Common myeloid progenitor, CD34-positive (primary cell): Measurements from ENCODE around the gene HOXB8.

ENCODE experiments used
- CTCF ChIA-PET: fragments of 350-600 bp; sonication (Branson Sonifier 250); formaldehyde crosslinking; loops from one replicate; lab custom pipeline; 2021; ENCODE audit warnings: antibody characterized with exemption; lab: Charles Lee
- POLR2A ChIA-PET: fragments of 350-600 bp; sonication (Branson Sonifier 250); formaldehyde crosslinking; loops from one replicate; lab custom pipeline; 2021; ENCODE audit warnings: antibody characterized with exemption; lab: Charles Lee
- DNase-seq, 3 donors: peaks; one replicate each; pipeline versions ENCODE4 v3.0.0 to v3.0.0-alpha.2; 2013
- H3K27ac ChIP-seq, 2 experiments: 1 replicate in 1 of 2; 2 replicates in 1 of 2; pipeline ENCODE4 v1.7.0; 2013; ENCODE audit warnings: inconsistent platforms in 2 of 2, low read length in 2 of 2, mild to moderate bottlenecking in 2 of 2, low read depth in 1 of 2, moderate library complexity in 1 of 2; ENCODE audit not compliant: severe bottlenecking in 2 of 2, insufficient read depth in 1 of 2, poor library complexity in 1 of 2
- H3K27me3 ChIP-seq, 5 experiments: replicated peaks in 2 of 5; 1 replicate in 3 of 5; 2 replicates in 2 of 5; pipeline versions ENCODE4 v1.6.1 to v1.7.0; 2013; ENCODE audit warnings: low read length in 4 of 5, mild to moderate bottlenecking in 2 of 5, moderate library complexity in 2 of 5, inconsistent platforms in 1 of 5; ENCODE audit not compliant: insufficient read depth in 5 of 5, control insufficient read depth in 4 of 5
- H3K36me3 ChIP-seq, 4 experiments: 1 replicate in 2 of 4; 2 replicates in 2 of 4; pipeline versions ENCODE4 v1.6.1 to v1.7.0; 2013; ENCODE audit warnings: low read length in 3 of 4, control low read depth in 1 of 4, mild to moderate bottlenecking in 1 of 4; ENCODE audit not compliant: control insufficient read depth in 4 of 4, insufficient read depth in 4 of 4
- H3K4me1 ChIP-seq, 4 experiments: 1 replicate in 3 of 4; 2 replicates in 1 of 4; pipeline versions ENCODE4 v1.6.1 to v1.7.1; 2013; ENCODE audit warnings: low read length in 3 of 4, mild to moderate bottlenecking in 3 of 4, control low read depth in 1 of 4, inconsistent platforms in 1 of 4, moderate library complexity in 1 of 4; ENCODE audit not compliant: control insufficient read depth in 4 of 4, insufficient read depth in 4 of 4; ENCODE audit errors: control extremely low read depth in 1 of 4
- H3K4me3 ChIP-seq, 7 experiments: 1 replicate in 4 of 7; 2 replicates in 3 of 7; pipeline versions ENCODE4 v1.5.1 to v1.7.0; 2013; ENCODE audit warnings: mild to moderate bottlenecking in 7 of 7, low read length in 6 of 7, moderate library complexity in 6 of 7, inconsistent platforms in 2 of 7, low read depth in 2 of 7, control low read depth in 1 of 7; ENCODE audit not compliant: insufficient read depth in 4 of 7, control insufficient read depth in 1 of 7; ENCODE audit errors: extremely low read depth in 1 of 7
- H3K9me3 ChIP-seq, 5 experiments: 1 replicate in 4 of 5; 2 replicates in 1 of 5; pipeline versions ENCODE4 v1.6.1 to v1.7.1; 2013; ENCODE audit warnings: low read length in 4 of 5, mild to moderate bottlenecking in 2 of 5, inconsistent platforms in 1 of 5, low read depth in 1 of 5, moderate library complexity in 1 of 5; ENCODE audit not compliant: control insufficient read depth in 4 of 5, insufficient read depth in 2 of 5; ENCODE audit errors: control extremely low read depth in 1 of 5
- WGBS: methylation state at CpG from one replicate; pipeline ENCODE4 v1.1.5; 2013; ENCODE audit not compliant: insufficient coverage; 5-methylcytosine and 5-hydroxymethylcytosine counted together

HOXB8 gene

DNA sequence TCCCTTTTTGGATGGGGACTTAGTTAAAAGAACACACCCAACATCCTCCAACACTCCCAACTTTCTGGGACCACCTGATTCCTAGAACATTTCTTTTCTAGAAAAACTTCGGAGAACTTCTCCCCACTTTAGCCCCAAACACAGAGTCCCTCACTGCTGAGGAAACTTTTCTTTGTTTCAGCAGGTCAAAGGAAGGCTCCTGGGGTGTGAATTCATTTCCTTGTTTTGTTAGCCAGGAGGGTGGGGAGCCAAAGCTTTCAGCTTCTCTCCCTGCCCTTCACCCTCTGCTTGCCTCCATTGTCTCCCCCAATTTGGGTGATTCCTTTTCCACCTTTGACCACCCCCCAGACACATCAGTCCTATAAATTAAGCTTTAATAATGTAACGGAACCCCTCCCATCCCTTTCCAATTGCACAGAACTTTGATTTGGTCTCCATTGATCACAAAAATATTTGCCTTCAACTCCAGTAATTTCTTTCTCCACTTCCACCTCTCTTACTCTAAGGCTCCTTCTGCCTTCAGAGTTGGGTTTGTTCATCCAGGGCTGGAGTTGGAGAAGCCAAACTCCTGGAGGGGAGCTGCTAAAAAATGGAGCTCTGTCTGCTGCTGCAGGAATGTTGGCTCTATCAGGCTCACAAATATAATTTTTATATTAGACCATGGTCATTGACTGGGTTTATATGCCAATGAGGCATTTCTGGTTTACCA is 47.3 kb downstream of the HOXB8 start:
- H3K36me3 ChIP-seq = peaks cover 0 to 56% (median 19%) of the 10 kb centered on the region in 4 experiments
- no peaks in the 10 kb centered on the region for H3K27me3 ChIP-seq
- WGBS = no CpG with 5 or more reads among the region's 2 CpGs
- no peaks in the 10 kb centered on the region for H3K9me3 ChIP-seq
- ChIA-PET CTCF (interaction anchor here (0.6 to 2.2 kb wide), 7 partner anchors 10 to 67 kb away, joined by 3 to 7 read pairs (median 6); partner anchors contain the start of genes HOXB4 and HOXB5), POLR2A (interaction anchor here (0.9 kb wide), 1 partner anchor 20 kb away, joined by 4 read pairs; no protein-coding TSS in a partner anchor)
- H3K4me1 ChIP-seq = peaks cover 0 to 98% (median 65%) of the 10 kb centered on the region in 4 experiments
- DNase-seq = no peak
- no peak overlapping the region for H3K27ac ChIP-seq
- peak overlapping the region in 3 of 7 experiments; percentile 55 to 65 (median 63) for H3K4me3 ChIP-seq

DNA sequence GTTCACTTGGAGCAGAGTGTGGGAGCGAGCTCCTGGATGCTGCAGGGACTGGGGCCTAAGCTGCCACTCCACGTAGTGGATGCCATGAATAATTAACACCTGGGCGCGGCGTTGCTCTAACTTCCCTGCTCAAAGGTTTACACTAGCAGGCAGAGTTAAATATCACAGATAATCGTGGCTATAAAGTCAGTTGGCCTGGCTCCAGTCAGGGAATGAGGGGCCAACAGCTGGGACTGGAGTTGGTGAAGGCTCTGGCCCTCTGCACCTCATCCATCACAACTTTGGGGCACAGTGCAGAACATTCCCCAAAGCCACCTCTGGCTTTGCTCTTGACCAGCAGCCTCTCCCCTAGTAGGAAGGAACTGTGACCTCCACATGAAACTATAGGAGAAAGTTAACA is 47.9 kb downstream of the HOXB8 start:
- Histone ChIP-seq H3K9me3 (no peaks in the 10 kb centered on the region), H3K4me3 (no peak overlapping the region), H3K4me1 (peaks cover 0 to 98% (median 70%) of the 10 kb centered on the region in 4 experiments), H3K36me3 (peaks cover 0 to 57% (median 16%) of the 10 kb centered on the region in 4 experiments), H3K27ac (no peak overlapping the region), H3K27me3 (no peaks in the 10 kb centered on the region)
- 76% methylated on average over 6 of the region's 6 CpGs for WGBS
- DNase-seq = no peak
- ChIA-PET POLR2A (interaction anchor here (0.9 kb wide), 1 partner anchor 20 kb away, joined by 4 read pairs; no protein-coding TSS in a partner anchor), CTCF (interaction anchor here (0.8 to 2.2 kb wide), 5 partner anchors 11 to 66 kb away, joined by 3 to 7 read pairs (median 4); partner anchors contain the start of genes HOXB4 and HOXB5)

DNA sequence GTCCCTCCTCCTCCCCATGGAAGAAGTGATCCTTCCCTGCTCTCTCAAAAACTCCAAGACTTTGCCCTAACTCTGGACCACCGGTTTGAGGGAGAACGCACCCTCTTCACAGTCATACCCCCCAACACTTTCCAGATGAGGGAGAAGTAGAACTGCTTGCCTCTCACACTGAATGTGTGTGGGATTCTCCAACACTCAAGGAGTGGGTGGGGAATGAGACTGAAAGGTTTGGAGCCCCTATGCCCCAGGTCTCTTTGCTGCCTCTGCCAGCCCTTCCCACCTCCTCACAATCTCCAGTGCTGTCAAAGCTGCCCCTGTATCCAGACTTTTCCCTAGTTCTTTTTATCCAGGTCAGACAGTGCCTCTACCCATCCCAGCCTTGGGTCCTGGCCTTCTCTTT is 48.4 kb downstream of the HOXB8 start:
- Histone ChIP-seq H3K36me3 (peaks cover 0 to 52% (median 14%) of the 10 kb centered on the region in 4 experiments), H3K4me3 (no peak overlapping the region), H3K27me3 (no peaks in the 10 kb centered on the region), H3K4me1 (peaks cover under 1 to 98% (median 74%) of the 10 kb centered on the region in 4 experiments), H3K27ac (no peak overlapping the region), H3K9me3 (no peaks in the 10 kb centered on the region)
- ChIA-PET CTCF (interaction anchor here (0.5 to 2.2 kb wide), 7 partner anchors 10 to 66 kb away, joined by 3 to 7 read pairs (median 4); partner anchors contain the start of gene HOXB5), POLR2A (no interaction called here)
- WGBS = no CpG with 5 or more reads among the region's 2 CpGs
- DNase-seq = no peak

DNA sequence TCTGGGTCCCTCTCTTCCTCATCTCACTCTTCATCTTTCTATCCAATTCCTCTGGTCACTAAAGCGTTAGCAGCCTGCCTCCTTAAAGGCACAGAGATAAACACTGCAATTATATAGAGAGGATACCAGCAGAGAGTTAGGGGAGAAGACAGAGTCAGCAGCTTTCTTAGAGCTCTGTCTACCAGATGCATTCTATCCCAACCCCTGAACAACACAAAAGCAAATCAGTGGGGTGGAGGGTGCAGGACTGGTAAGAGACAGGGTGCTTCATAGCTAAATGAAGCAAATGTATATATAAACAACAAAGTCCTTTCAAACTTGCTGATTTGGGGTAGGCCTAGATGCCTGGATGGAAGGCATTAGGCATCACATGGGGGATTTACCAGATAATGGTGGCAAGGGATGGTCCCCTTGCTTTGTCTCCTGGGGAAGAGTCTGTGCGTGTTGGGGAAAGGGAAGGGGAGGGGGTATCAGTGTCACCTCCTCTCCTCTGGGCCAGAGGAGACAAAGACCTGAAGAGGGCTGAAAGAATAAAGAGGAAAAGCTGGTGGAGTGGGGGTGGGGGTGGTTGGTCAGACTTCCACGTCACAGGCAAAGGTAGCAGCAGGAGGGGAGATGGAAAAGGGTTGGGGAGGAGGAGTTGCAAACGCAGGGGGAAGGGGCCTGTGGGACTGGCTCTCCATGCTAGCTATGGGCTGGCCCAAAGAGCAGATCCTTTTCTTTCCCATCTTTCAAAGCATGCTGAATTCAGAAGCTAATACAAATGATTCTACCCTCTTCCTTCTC is 49.0 kb downstream of the HOXB8 start:
- Histone ChIP-seq H3K36me3 (peaks cover 0 to 46% (median 13%) of the 10 kb centered on the region in 4 experiments), H3K27ac (no peak overlapping the region), H3K4me1 (peaks cover 5 to 98% (median 76%) of the 10 kb centered on the region in 4 experiments), H3K9me3 (no peaks in the 10 kb centered on the region), H3K4me3 (no peak overlapping the region), H3K27me3 (no peaks in the 10 kb centered on the region)
- CTCF ChIA-PET = interaction anchor here (0.5 to 2.2 kb wide), 6 partner anchors 10 to 27 kb away, joined by 3 to 7 read pairs (median 4); partner anchors contain the start of gene HOXB5
- no peak for DNase-seq
- 90% methylated on average over 2 of the region's 4 CpGs for WGBS
- POLR2A ChIA-PET = no interaction called here

DNA sequence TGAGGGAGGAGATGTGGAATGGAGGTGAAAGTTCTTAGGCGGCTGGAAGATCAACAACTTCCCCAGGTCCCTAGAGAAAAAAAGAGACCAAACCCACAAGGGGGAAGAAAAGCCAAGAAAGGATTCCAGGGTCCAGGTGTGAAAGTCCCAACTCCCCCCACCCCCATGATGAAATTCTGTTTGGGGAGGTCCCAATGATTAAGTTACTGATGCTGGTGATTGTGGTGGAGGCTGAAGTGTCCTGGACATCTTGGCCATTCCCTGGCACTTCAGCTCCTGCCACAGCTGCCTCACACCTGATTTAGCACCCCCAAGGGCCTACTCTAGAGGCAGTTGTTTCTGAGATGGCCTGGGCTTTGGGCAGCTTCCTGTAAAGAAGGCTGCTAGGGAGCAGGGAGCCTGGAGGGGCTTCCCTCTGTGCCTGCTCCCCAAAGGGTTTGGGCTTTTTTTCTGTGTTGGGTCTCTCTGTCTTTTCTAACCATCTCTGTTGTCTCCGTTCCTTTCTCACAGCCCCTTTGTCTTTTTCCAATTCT is 50.0 kb downstream of the HOXB8 start:
- POLR2A ChIA-PET = interaction anchor here (0.7 to 1.2 kb wide), 3 partner anchors 12 to 19 kb away, joined by 3 read pairs; no protein-coding TSS in a partner anchor
- Histone ChIP-seq H3K4me3 (peak overlapping the region in 1 of 7 experiments; percentile 28), H3K27ac (peak overlapping the region in 1 of 2 experiments; percentile 14), H3K36me3 (peaks cover 0 to 39% (median 9%) of the 10 kb centered on the region in 4 experiments), H3K4me1 (peaks cover 5 to 97% (median 75%) of the 10 kb centered on the region in 4 experiments), H3K27me3 (no peaks in the 10 kb centered on the region), H3K9me3 (no peaks in the 10 kb centered on the region)
- DNase-seq = no peak
- CTCF ChIA-PET = interaction anchor here (0.9 to 2.2 kb wide), 2 partner anchors 23 to 28 kb away, joined by 3 to 8 read pairs; no protein-coding TSS in a partner anchor
- WGBS = 100% methylated on average over 1 of the region's 2 CpGs

DNA sequence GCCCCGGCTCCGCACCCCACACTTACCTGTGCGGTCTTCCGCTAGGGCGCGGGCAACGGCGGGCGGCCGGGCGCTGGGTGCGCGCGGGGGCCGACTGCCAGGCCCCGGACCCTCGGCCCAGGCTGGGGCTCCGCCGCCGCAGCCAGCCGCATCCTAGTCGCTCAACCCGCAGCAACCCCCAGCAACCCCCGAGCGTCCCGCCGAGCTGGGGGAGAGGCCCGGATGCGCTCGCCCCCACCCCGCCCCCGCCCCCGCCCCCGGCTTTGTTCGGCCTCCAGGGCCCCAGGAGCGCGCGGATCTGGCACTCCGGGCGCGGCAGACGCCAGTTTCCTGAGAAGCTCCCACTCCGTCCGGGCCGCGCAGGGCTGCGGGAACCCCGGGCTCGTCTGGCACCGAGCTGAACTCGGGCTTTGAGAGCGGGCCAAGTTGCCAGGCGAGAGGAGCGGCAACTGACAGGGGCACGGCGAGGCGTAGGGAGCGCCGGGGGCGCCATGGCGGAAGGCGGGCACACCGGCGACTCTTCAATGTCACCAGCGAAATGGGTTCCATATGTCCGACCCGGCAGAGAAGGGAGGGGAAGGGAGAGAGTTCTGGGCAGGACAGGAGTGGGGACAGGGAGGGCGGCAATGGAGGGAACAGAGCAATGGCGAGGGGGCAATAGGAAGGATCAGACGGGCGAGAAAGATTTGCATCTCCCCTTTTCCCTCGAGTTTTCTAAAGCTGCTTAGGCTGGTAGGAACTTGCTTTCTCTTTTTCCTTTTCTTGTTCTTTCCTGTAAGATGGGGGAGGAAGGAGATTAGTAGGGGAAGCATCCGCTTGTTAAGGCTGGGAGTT is 50.7 kb downstream of the HOXB8 start:
- DNase-seq = no peak
- H3K27me3 ChIP-seq = no peaks in the 10 kb centered on the region
- no peaks in the 10 kb centered on the region for H3K9me3 ChIP-seq
- POLR2A ChIA-PET = interaction anchor here (0.7 to 1.2 kb wide), 3 partner anchors 13 to 18 kb away, joined by 3 read pairs; no protein-coding TSS in a partner anchor
- H3K36me3 ChIP-seq = peaks cover 0 to 39% (median 11%) of the 10 kb centered on the region in 4 experiments
- 27% methylated on average over 48 of the region's 73 CpGs for WGBS
- peaks cover 5 to 90% (median 72%) of the 10 kb centered on the region in 4 experiments for H3K4me1 ChIP-seq
- peak overlapping the region in 3 of 7 experiments; percentile 28 to 43 (median 29) for H3K4me3 ChIP-seq
- CTCF ChIA-PET = interaction anchor here (0.9 to 2.2 kb wide), 4 partner anchors 15 to 29 kb away, joined by 3 to 8 read pairs (median 5); no protein-coding TSS in a partner anchor
- peak overlapping the region in 1 of 2 experiments; percentile 14 for H3K27ac ChIP-seq
